Astrocyte (in vitro differentiated cells and primary cell): ENCODE results near the gene ASIC3. TPM values are rescaled to one million over a fixed set of nuclear protein-coding genes. Genes with fewer than 3 reads are reported as not detected.
A peak's percentile ranks its signal among the peaks of the same experiment; 100 is the strongest.

Experiments used
- DNase-seq: peaks from one replicate; pipeline ENCODE4 v3.0.0-alpha.2; 2010; ENCODE audit warnings: low read depth
- FAIRE-seq: peaks from 2 replicates; lab custom pipeline; 2011; peaks lifted over from hg19 to GRCh38; lab: Jason Lieb, UNC
- H2AFZ ChIP-seq: 2 replicates; pipeline ENCODE4 v1.6.0; 2012; ENCODE audit warnings: low read depth, low read length, inconsistent platforms
- H3K27ac ChIP-seq: 2 replicates; pipeline ENCODE4 v1.5.1; 2011; ENCODE audit warnings: low read depth, low read length, inconsistent platforms
- H3K27me3 ChIP-seq: 2 replicates; pipeline ENCODE4 v1.6.0; 2011; ENCODE audit warnings: low read length, inconsistent platforms; ENCODE audit not compliant: insufficient read depth
- H3K36me3 ChIP-seq: 2 replicates; pipeline ENCODE4 v1.5.1; 2011; ENCODE audit warnings: low read length, inconsistent platforms; ENCODE audit not compliant: insufficient read depth
- H3K4me1 ChIP-seq: 2 replicates; pipeline ENCODE4 v1.5.1; 2011; ENCODE audit warnings: low read length, inconsistent platforms; ENCODE audit not compliant: insufficient read depth
- H3K4me2 ChIP-seq: 2 replicates; pipeline ENCODE4 v1.6.0; 2012; ENCODE audit warnings: low read length, inconsistent platforms
- H3K4me3 ChIP-seq: 2 replicates; pipeline ENCODE4 v1.5.1; 2011; ENCODE audit warnings: low read depth, mild to moderate bottlenecking, low read length, inconsistent platforms; ENCODE audit not compliant: insufficient read depth
- H3K79me2 ChIP-seq: 2 replicates; pipeline ENCODE4 v1.6.0; 2012; ENCODE audit warnings: mild to moderate bottlenecking, low read length, inconsistent platforms; ENCODE audit not compliant: insufficient read depth
- H3K9ac ChIP-seq: 2 replicates; pipeline ENCODE4 v1.6.0; 2012; ENCODE audit warnings: mild to moderate bottlenecking, low read length, inconsistent platforms
- H3K9me3 ChIP-seq: 2 replicates; pipeline ENCODE4 v1.5.1; 2012; ENCODE audit warnings: low read depth, mild to moderate bottlenecking, low read length, inconsistent platforms; ENCODE audit not compliant: insufficient read depth
- H4K20me1 ChIP-seq: 2 replicates; pipeline ENCODE4 v1.6.0; 2012; ENCODE audit warnings: low read length, inconsistent platforms; ENCODE audit not compliant: insufficient read depth
- H3K27ac Mint-ChIP-seq: one replicate; pipeline ENCODE4 v1.8.0; 2021; ENCODE audit warnings: mild to moderate bottlenecking, mixed read lengths; ENCODE audit not compliant: unreplicated experiment
- H3K27me3 Mint-ChIP-seq: one replicate; pipeline ENCODE4 v1.8.0; 2021; ENCODE audit warnings: low read depth, mixed read lengths; ENCODE audit not compliant: unreplicated experiment
- H3K36me3 Mint-ChIP-seq: one replicate; pipeline ENCODE4 v1.8.0; 2021; ENCODE audit warnings: low read depth, mixed read lengths; ENCODE audit not compliant: unreplicated experiment
- H3K4me1 Mint-ChIP-seq: one replicate; pipeline ENCODE4 v1.8.0; 2021; ENCODE audit warnings: low read depth, mixed read lengths; ENCODE audit not compliant: unreplicated experiment
- H3K4me3 Mint-ChIP-seq: one replicate; pipeline ENCODE4 v1.8.0; 2021; ENCODE audit warnings: mild to moderate bottlenecking, moderate library complexity, mixed read lengths; ENCODE audit not compliant: unreplicated experiment
- H3K9me3 Mint-ChIP-seq: one replicate; pipeline ENCODE4 v1.8.0; 2021; ENCODE audit warnings: mild to moderate bottlenecking, mixed read lengths; ENCODE audit not compliant: unreplicated experiment
- EZH2 ChIP-seq: IDR thresholded peaks from 2 replicates; pipeline ENCODE4 v1.6.1; 2012; ENCODE audit warnings: mild to moderate bottlenecking, low read length, inconsistent platforms; ENCODE audit not compliant: insufficient read depth
- total RNA-seq: library from RNA; stranded (reverse); gene quantifications from 2 replicates; pipeline ENCODE4 v1.2.1, GENCODE V29; 2021
- TF ChIP-seq, protein P1 (sequence below): IDR thresholded peaks from 2 replicates; pipeline ENCODE4 v1.5.1; 2011; ENCODE audit warnings: low read depth, mild to moderate bottlenecking, inconsistent platforms, low read length, moderate library complexity; ENCODE audit not compliant: insufficient read depth

ASIC3 gene
- total RNA-seq, 1 donor from 2014 or later, result 3.9 TPM

DNA sequence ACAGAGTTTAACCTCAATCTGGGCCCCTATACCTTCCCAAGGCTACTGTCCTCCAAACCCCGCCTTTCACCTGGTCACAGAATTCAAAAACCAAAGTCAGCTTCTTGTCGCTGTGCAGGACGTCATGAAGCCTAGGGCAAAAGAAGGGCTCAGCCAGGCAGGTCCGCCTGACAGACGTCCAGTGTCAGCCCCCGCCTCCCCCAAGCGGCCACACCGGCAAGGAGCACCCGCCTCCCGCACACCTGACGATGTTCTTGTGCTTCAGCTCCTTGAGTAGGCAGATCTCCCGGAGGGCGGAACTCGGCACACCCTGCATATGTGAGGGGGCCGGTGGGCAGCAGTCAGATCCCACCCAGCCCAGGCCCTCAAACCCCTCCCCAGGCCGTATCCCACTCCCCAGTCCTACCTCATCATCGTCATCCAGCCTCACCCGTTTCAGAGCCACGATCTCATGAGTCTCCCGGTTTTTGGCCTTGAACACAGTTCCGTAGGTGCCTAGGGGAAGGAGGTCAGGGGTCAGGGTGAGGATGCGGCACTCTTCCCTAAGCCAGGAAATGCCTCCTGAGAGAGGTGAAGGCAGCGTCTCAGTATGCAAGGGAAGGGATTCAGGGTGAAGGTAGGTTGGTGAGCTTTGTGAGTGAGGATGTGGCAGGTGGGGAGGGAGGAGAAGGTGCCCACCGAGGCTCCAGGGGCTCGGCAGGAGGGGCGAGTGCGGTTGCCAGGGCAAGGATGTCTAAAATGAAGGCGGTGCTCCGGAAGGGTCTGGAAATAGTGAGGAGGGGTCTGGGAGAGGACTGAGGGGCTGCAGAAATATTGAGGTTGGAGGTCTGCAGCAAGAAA lies 8.6 kb downstream of the ASIC3 start:
- peaks cover 18% of the 10 kb centered on the region for H3K36me3 Mint-ChIP-seq
- FAIRE-seq (no peak), DNase-seq (no peak)
- H3K27me3 Mint-ChIP-seq, result peaks cover 10% of the 10 kb centered on the region
- peak overlapping the region; percentile 65 for H3K9ac ChIP-seq
- peak overlapping the region; percentile 87 for H3K27ac Mint-ChIP-seq
- peaks cover 1% of the 10 kb centered on the region for H3K9me3 Mint-ChIP-seq
- TF ChIP-seq EZH2, result no peak
- TF ChIP-seq, protein P1, sequence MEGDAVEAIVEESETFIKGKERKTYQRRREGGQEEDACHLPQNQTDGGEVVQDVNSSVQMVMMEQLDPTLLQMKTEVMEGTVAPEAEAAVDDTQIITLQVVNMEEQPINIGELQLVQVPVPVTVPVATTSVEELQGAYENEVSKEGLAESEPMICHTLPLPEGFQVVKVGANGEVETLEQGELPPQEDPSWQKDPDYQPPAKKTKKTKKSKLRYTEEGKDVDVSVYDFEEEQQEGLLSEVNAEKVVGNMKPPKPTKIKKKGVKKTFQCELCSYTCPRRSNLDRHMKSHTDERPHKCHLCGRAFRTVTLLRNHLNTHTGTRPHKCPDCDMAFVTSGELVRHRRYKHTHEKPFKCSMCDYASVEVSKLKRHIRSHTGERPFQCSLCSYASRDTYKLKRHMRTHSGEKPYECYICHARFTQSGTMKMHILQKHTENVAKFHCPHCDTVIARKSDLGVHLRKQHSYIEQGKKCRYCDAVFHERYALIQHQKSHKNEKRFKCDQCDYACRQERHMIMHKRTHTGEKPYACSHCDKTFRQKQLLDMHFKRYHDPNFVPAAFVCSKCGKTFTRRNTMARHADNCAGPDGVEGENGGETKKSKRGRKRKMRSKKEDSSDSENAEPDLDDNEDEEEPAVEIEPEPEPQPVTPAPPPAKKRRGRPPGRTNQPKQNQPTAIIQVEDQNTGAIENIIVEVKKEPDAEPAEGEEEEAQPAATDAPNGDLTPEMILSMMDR, result no peak
- H3K4me3 ChIP-seq, result peak overlapping the region; percentile 80
- H3K36me3 ChIP-seq, result no peaks in the 10 kb centered on the region
- peak overlapping the region; percentile 83 for H2AFZ ChIP-seq
- H3K4me1 ChIP-seq, result peaks cover 36% of the 10 kb centered on the region
- peaks cover 29% of the 10 kb centered on the region for H3K4me1 Mint-ChIP-seq
- peak overlapping the region; percentile 91 for H3K4me2 ChIP-seq
- peaks cover 22% of the 10 kb centered on the region for H3K79me2 ChIP-seq
- peak overlapping the region; percentile 94 for H3K4me3 Mint-ChIP-seq
- H4K20me1 ChIP-seq, result peaks cover 35% of the 10 kb centered on the region
- H3K27me3 ChIP-seq, result no peaks in the 10 kb centered on the region
- H3K27ac ChIP-seq, result no peak overlapping the region
- H3K9me3 ChIP-seq, result no peaks in the 10 kb centered on the region

DNA sequence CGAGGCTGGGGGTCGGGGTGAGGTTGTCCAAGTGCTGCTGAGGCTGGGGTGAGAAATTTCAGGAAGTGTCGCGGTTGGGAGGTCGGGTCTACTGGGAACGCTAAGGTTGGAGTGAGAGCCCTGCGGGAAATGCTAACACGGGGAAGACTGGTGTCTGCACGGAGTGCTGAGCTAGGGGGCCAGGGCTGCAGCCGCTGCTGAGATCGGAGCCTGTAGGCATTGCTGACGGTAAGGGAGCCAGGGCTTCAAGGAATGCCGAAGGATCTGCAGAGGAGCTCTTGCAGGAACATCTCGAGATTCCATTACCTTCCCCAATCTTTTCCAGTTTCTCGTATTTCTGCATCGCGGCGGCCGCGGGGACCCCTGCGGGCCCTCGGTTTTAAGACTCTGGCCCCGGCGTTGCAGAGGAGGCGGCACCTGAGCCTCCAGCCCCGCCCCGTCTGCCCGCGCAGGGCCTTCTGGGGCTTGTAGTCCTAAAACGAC lies 9.2 kb downstream of the ASIC3 start, which contains the start of gene CDK5:
TSS of gene CDK5 (minus strand) at position 392 of the 483 bp plus-strand sequence. CDS start at position 343, 49 bp downstream.
- Histone ChIP-seq H3K27ac (peak within 1 kb of the TSS; percentile 93), H3K27me3 (no peaks in the 10 kb centered on the region), H3K36me3 (no peaks in the 10 kb centered on the region), H3K9me3 (no peaks in the 10 kb centered on the region), H3K4me1 (peaks cover 43% of the 10 kb centered on the region), H3K79me2 (peaks cover 29% of the 10 kb centered on the region), H4K20me1 (peaks cover 34% of the 10 kb centered on the region), H3K4me3 (peak within 1 kb of the TSS; percentile 80), H2AFZ (peak within 1 kb of the TSS; percentile 83), H3K4me2 (peak within 1 kb of the TSS; percentile 91), H3K9ac (peak within 1 kb of the TSS; percentile 81)
- peak within 1 kb of the TSS; percentile 94 for H3K4me3 Mint-ChIP-seq
- H3K36me3 Mint-ChIP-seq, result peaks cover 14% of the 10 kb centered on the region
- peaks cover 30% of the 10 kb centered on the region for H3K4me1 Mint-ChIP-seq
- DNase-seq (no peak), FAIRE-seq (no peak)
- peaks cover 1% of the 10 kb centered on the region for H3K9me3 Mint-ChIP-seq
- peaks cover 8% of the 10 kb centered on the region for H3K27me3 Mint-ChIP-seq
- TF ChIP-seq EZH2, result no peak
- TF ChIP-seq, protein P1, result no peak
- H3K27ac Mint-ChIP-seq, result peak within 1 kb of the TSS; percentile 97
